Measurements from ENCODE around the gene ANK2. TPM values are rescaled to one million over a fixed set of nuclear protein-coding genes. Genes with fewer than 3 reads are reported as not detected.

ANK2 gene
- total and polyA plus RNA-seq, 2 of the 13 experiments (the other 11 are each of a cell fraction or from before 2014, with no cell fraction given) = 2.7 to 15.1 TPM

DNA sequence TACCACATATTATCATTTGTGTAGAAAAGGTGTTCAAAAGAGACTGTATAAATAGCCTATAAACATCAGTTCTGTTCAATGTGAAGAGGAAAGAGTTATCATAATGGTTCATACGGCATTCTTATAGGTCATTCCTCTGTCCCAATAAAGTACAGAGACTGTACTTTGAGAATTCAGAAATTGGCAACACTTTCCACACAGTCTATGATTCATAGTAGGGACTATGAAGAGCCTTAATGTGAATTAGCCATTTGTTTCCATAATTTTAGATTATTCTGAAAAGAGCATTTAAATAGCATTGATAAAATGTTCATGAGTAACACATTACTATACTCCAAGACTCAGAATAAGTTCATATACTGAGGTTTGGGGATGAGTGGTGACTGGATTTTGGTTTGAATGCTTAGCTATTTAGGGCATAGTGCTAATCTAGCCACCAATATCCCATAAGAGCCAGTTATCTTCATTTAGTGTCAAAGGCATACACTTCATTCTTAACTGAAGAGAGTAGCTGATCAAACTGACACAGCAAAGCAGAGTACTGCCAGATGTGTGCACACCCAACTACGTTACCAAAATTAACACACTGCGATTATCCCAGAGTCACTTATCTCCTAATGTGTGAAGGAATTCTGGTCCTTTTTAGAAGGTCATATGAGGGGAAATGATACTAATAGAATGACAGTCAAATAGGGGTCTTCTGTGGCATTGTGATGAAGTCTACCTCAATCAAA is 10.2 kb downstream of the ANK2 start:
- 0% methylated on average over 3 of the region's 3 CpGs for WGBS (ENCODE audit: low lambda C conversion rate)
- Histone ChIP-seq H3K4me1 (ENCODE audit: insufficient read depth, low read length) (no peaks in the 10 kb centered on the region), H3K9me3 (ENCODE audit: low read length) (no peaks in the 10 kb centered on the region), H3K36me3 (replicated peaks in 1 of 2; ENCODE audit: control insufficient read depth in 1 of 2, insufficient read depth in 2 of 2, low read length in 2 of 2) (no peaks in the 10 kb centered on the region), H3K4me2 (ENCODE audit: low read depth, low read length) (no peak overlapping the region), H3K79me2 (ENCODE audit: insufficient read depth, low read length) (no peaks in the 10 kb centered on the region), H4K20me1 (ENCODE audit: insufficient read depth, low read length) (no peaks in the 10 kb centered on the region), H2AFZ (ENCODE audit: low read length) (no peak overlapping the region), H3K9ac (ENCODE audit: insufficient read depth, low read depth, low read length) (no peak overlapping the region), H3K27ac (ENCODE audit: extremely low read length, insufficient read depth, low read length) (no peak overlapping the region), H3K27me3 (ENCODE audit: control insufficient read depth in 1 of 2, insufficient read depth in 2 of 2, low read length in 2 of 2) (no peaks in the 10 kb centered on the region; a peak in 2 of 5 replicates), H3K4me3 (replicated peaks in 1 of 3; ENCODE audit: insufficient read depth in 1 of 3, low read depth in 2 of 3, low read length in 3 of 3) (no peak overlapping the region)
- intact Hi-C loops (cut with micrococcal nuclease; ENCODE audit: unreplicated experiment) = no loop called here
- FAIRE-seq = no peak
- no peak for DNase-seq (ENCODE audit: low spot score)
- POLR2A ChIA-PET = no interaction called here
- TF ChIP-seq, protein P1, sequence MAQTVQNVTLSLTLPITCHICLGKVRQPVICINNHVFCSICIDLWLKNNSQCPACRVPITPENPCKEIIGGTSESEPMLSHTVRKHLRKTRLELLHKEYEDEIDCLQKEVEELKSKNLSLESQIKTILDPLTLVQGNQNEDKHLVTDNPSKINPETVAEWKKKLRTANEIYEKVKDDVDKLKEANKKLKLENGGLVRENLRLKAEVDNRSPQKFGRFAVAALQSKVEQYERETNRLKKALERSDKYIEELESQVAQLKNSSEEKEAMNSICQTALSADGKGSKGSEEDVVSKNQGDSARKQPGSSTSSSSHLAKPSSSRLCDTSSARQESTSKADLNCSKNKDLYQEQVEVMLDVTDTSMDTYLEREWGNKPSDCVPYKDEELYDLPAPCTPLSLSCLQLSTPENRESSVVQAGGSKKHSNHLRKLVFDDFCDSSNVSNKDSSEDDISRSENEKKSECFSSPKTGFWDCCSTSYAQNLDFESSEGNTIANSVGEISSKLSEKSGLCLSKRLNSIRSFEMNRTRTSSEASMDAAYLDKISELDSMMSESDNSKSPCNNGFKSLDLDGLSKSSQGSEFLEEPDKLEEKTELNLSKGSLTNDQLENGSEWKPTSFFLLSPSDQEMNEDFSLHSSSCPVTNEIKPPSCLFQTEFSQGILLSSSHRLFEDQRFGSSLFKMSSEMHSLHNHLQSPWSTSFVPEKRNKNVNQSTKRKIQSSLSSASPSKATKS (CRISPR knock-in tag; IDR thresholded peaks at IDR 0.05) = no peak
- TF ChIP-seq NCOR1 (IDR thresholded peaks at IDR 0.05; ENCODE audit: borderline replicate concordance, low read length) = no peak
- no peak for TF ChIP-seq MIER3 (CRISPR knock-in tag; IDR thresholded peaks at IDR 0.05; ENCODE audit: borderline replicate concordance)
- no peak for TF ChIP-seq ZNF564 (CRISPR knock-in tag; IDR thresholded peaks at IDR 0.05)
- TF ChIP-seq PCBP2 (optimal IDR thresholded peaks at IDR 0.05; ENCODE audit: low read depth, low read length, poor library complexity, severe bottlenecking) = no peak
- no peak for TF ChIP-seq ZMAT3 (CRISPR knock-in tag; conservative IDR thresholded peaks at IDR 0.05)
- no peak for ATAC-seq
- CTCF ChIA-PET (ENCODE audit: low intra/inter-chr PET ratio, low total read pairs) = no interaction called here
- no TSS peak for BruUV-seq (replicated peaks)
- in situ Hi-C loops (cut with HindIII; ENCODE audit: extremely low pct_ligation_motif_present, low pct_unique_long_range_greater_than_20kb) = no loop called here

DNA sequence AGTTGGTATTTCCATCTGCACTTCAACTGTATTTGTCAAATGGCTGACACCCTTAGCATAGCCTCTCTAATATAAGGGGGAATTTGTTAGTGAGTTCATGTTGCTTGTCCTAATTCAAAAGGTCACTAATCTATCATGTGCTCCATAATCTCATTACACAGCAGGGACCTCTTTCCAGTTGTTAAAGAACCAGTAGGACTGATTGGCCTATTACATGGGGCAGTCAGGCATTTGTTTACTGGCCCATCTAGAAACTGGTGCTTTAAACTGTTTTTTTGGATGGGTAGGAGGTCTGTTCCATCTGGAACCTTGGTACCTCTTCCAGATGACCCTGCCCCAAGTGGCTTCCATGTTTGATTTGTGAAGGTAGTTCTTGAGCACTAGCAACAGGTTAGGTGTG is 11.4 kb downstream of the ANK2 start:
- FAIRE-seq = no peak
- TF ChIP-seq, protein P2, sequence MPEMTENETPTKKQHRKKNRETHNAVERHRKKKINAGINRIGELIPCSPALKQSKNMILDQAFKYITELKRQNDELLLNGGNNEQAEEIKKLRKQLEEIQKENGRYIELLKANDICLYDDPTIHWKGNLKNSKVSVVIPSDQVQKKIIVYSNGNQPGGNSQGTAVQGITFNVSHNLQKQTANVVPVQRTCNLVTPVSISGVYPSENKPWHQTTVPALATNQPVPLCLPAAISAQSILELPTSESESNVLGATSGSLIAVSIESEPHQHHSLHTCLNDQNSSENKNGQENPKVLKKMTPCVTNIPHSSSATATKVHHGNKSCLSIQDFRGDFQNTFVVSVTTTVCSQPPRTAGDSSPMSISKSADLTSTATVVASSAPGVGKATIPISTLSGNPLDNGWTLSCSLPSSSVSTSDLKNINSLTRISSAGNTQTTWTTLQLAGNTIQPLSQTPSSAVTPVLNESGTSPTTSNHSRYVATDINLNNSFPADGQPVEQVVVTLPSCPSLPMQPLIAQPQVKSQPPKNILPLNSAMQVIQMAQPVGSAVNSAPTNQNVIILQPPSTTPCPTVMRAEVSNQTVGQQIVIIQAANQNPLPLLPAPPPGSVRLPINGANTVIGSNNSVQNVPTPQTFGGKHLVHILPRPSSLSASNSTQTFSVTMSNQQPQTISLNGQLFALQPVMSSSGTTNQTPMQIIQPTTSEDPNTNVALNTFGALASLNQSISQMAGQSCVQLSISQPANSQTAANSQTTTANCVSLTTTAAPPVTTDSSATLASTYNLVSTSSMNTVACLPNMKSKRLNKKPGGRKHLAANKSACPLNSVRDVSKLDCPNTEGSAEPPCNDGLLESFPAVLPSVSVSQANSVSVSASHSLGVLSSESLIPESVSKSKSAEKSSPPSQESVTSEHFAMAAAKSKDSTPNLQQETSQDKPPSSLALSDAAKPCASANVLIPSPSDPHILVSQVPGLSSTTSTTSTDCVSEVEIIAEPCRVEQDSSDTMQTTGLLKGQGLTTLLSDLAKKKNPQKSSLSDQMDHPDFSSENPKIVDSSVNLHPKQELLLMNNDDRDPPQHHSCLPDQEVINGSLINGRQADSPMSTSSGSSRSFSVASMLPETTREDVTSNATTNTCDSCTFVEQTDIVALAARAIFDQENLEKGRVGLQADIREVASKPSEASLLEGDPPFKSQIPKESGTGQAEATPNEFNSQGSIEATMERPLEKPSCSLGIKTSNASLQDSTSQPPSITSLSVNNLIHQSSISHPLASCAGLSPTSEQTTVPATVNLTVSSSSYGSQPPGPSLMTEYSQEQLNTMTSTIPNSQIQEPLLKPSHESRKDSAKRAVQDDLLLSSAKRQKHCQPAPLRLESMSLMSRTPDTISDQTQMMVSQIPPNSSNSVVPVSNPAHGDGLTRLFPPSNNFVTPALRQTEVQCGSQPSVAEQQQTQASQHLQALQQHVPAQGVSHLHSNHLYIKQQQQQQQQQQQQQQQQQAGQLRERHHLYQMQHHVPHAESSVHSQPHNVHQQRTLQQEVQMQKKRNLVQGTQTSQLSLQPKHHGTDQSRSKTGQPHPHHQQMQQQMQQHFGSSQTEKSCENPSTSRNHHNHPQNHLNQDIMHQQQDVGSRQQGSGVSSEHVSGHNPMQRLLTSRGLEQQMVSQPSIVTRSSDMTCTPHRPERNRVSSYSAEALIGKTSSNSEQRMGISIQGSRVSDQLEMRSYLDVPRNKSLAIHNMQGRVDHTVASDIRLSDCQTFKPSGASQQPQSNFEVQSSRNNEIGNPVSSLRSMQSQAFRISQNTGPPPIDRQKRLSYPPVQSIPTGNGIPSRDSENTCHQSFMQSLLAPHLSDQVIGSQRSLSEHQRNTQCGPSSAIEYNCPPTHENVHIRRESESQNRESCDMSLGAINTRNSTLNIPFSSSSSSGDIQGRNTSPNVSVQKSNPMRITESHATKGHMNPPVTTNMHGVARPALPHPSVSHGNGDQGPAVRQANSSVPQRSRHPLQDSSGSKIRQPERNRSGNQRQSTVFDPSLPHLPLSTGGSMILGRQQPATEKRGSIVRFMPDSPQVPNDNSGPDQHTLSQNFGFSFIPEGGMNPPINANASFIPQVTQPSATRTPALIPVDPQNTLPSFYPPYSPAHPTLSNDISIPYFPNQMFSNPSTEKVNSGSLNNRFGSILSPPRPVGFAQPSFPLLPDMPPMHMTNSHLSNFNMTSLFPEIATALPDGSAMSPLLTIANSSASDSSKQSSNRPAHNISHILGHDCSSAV (CRISPR knock-in tag; IDR thresholded peaks at IDR 0.05; ENCODE audit: borderline replicate concordance) = no peak
- no peak for TF ChIP-seq ZNF761 (CRISPR knock-in tag; conservative IDR thresholded peaks at IDR 0.05)

More for the DNA sequence above, 11.4 kb downstream of the ANK2 start:
- no peaks in the 10 kb centered on the region; a peak in 2 of 5 replicates for H3K27me3 ChIP-seq (ENCODE audit: control insufficient read depth in 1 of 2, insufficient read depth in 2 of 2, low read length in 2 of 2)
- no peaks in the 10 kb centered on the region for H3K9me3 ChIP-seq (ENCODE audit: low read length)
- no TSS peak for BruUV-seq (replicated peaks)
- in situ Hi-C loops (cut with HindIII; ENCODE audit: extremely low pct_ligation_motif_present, low pct_unique_long_range_greater_than_20kb) = no loop called here
- H4K20me1 ChIP-seq (ENCODE audit: insufficient read depth, low read length) = no peaks in the 10 kb centered on the region
- no peaks in the 10 kb centered on the region for H3K4me1 ChIP-seq (ENCODE audit: insufficient read depth, low read length)
- H3K36me3 ChIP-seq (replicated peaks in 1 of 2; ENCODE audit: control insufficient read depth in 1 of 2, insufficient read depth in 2 of 2, low read length in 2 of 2) = no peaks in the 10 kb centered on the region
- no peak overlapping the region for H3K9ac ChIP-seq (ENCODE audit: insufficient read depth, low read depth, low read length)
- H3K27ac ChIP-seq (ENCODE audit: extremely low read length, insufficient read depth, low read length) = no peak overlapping the region
- H3K4me2 ChIP-seq (ENCODE audit: low read depth, low read length) = no peak overlapping the region
- H3K79me2 ChIP-seq (ENCODE audit: insufficient read depth, low read length) = no peaks in the 10 kb centered on the region
- ATAC-seq = no peak
- H3K4me3 ChIP-seq (replicated peaks in 1 of 3; ENCODE audit: insufficient read depth in 1 of 3, low read depth in 2 of 3, low read length in 3 of 3) = no peak overlapping the region
- intact Hi-C loops (cut with micrococcal nuclease; ENCODE audit: unreplicated experiment) = no loop called here
- ChIA-PET POLR2A (no interaction called here), CTCF (ENCODE audit: low intra/inter-chr PET ratio, low total read pairs) (no interaction called here)
- no peak for DNase-seq (ENCODE audit: low spot score)
- no peak overlapping the region for H2AFZ ChIP-seq (ENCODE audit: low read length)
